GM11168 (cell line): ENCODE data around the gene RAB11A.

ENCODE experiments used
- in situ Hi-C: fragments of 300-500 bp; cut with MboI; formaldehyde crosslinking; loops from one replicate; pipeline ENCODE4 v1.12.0; 2022; ENCODE audit warnings: low sequenced_read_pairs; ENCODE audit not compliant: unreplicated experiment

Gene RAB11A

GRCh38 chr15:65935391-65935790 is 66.1 kb downstream of the RAB11A start:
- in situ Hi-C loops, result no loop called here

- in situ Hi-C loops, result no loop called here
These were observed 67.0 kb downstream of the RAB11A start for GRCh38 chr15:65936282-65936681.

- in situ Hi-C loops, result no loop called here
These were observed 67.8 kb downstream of the RAB11A start for GRCh38 chr15:65937054-65937453.

- in situ Hi-C loops, result no loop called here
These were observed 68.2 kb downstream of the RAB11A start for GRCh38 chr15:65937476-65937875.

- in situ Hi-C loops, result no loop called here
These were observed 69.3 kb downstream of the RAB11A start for GRCh38 chr15:65938604-65939003.

GRCh38 chr15:65939901-65940617 is 70.8 kb downstream of the RAB11A start:
- in situ Hi-C loops, result no loop called here

- in situ Hi-C loops, result no loop called here
These were observed 71.3 kb downstream of the RAB11A start for GRCh38 chr15:65940618-65940909.
